GM23338 (cell line): Measurements from ENCODE around the gene MTMR6. TPM values are rescaled to one million over a fixed set of nuclear protein-coding genes. Genes with fewer than 3 reads are reported as not detected.

ENCODE experiments used
- ATAC-seq: fragments of 200-7000 bp; cut with Tn5 transposase; 3 replicates; pipeline ENCODE4 v1.9.1; 2020
- DNase-seq: peaks from one replicate; pipeline ENCODE4 v3.0.0-alpha.2; 2015; ENCODE audit warnings: low spot score
- H2AFZ ChIP-seq: fragments of 200-600 bp; sonication (generic); 2 replicates; pipeline ENCODE4 v1.8.0; 2016; ENCODE audit warnings: antibody characterized with exemption, mild to moderate bottlenecking, moderate library complexity
- H3F3A ChIP-seq: fragments of 200-600 bp; sonication (generic); replicated peaks from 2 replicates; pipeline ENCODE4 v1.8.0; 2017; ENCODE audit warnings: antibody characterized with exemption, mixed run types, low read depth
- H3K27ac ChIP-seq: fragments of 200-600 bp; sonication (generic); 2 replicates; pipeline ENCODE4 v1.6.1; 2016; ENCODE audit warnings: low read depth
- H3K27me3 ChIP-seq: fragments of 200-600 bp; sonication (generic); 2 replicates; pipeline ENCODE4 v1.8.0; 2016; ENCODE audit warnings: mild to moderate bottlenecking, mixed run types, moderate library complexity; ENCODE audit not compliant: insufficient read depth
- H3K36me3 ChIP-seq: fragments of 200-600 bp; sonication (generic); 2 replicates; pipeline ENCODE4 v1.8.0; 2016; ENCODE audit warnings: mild to moderate bottlenecking; ENCODE audit not compliant: insufficient read depth
- H3K4me1 ChIP-seq: fragments of 200-600 bp; sonication (generic); 2 replicates; pipeline ENCODE4 v1.8.0; 2016; ENCODE audit warnings: mild to moderate bottlenecking, moderate library complexity; ENCODE audit not compliant: insufficient read depth
- H3K4me2 ChIP-seq: fragments of 200-600 bp; sonication (generic); 2 replicates; pipeline ENCODE4 v1.7.1; 2017; ENCODE audit warnings: mixed run types
- H3K4me3 ChIP-seq: fragments of 200-600 bp; sonication (generic); 2 replicates; pipeline ENCODE4 v1.6.1; 2016; ENCODE audit warnings: mixed run types
- H3K79me2 ChIP-seq: fragments of 200-600 bp; sonication (generic); replicated peaks from 2 replicates; pipeline ENCODE4 v1.8.0; 2017; ENCODE audit warnings: mild to moderate bottlenecking; ENCODE audit not compliant: insufficient read depth
- H3K9me2 ChIP-seq: fragments of 200-600 bp; sonication (generic); 2 replicates; pipeline ENCODE4 v1.8.0; 2017; ENCODE audit not compliant: insufficient read depth
- H4K20me1 ChIP-seq: fragments of 200-600 bp; sonication (generic); replicated peaks from 2 replicates; pipeline ENCODE4 v1.8.0; 2017; ENCODE audit warnings: mild to moderate bottlenecking; ENCODE audit not compliant: insufficient read depth
- H3K27ac Mint-ChIP-seq: 2 replicates; pipeline ENCODE4 v1.8.0; 2020; ENCODE audit warnings: inconsistent platforms, mild to moderate bottlenecking, moderate library complexity, mixed read lengths
- H3K27me3 Mint-ChIP-seq: 3 replicates; pipeline ENCODE4 v1.8.0; 2022; ENCODE audit warnings: low read depth, mild to moderate bottlenecking, moderate library complexity, mixed read lengths, inconsistent platforms; ENCODE audit not compliant: insufficient read depth, poor library complexity
- H3K36me3 Mint-ChIP-seq: 3 replicates; pipeline ENCODE4 v1.8.0; 2021; ENCODE audit warnings: low read depth, mild to moderate bottlenecking, inconsistent platforms, moderate library complexity, mixed read lengths
- H3K4me1 Mint-ChIP-seq: 3 replicates; pipeline ENCODE4 v1.8.0; 2020; ENCODE audit warnings: mild to moderate bottlenecking, inconsistent platforms, mixed read lengths
- H3K4me3 Mint-ChIP-seq: 3 replicates; pipeline ENCODE4 v1.8.0; 2021; ENCODE audit warnings: moderate library complexity, mild to moderate bottlenecking, inconsistent platforms, mixed read lengths
- H3K9me3 Mint-ChIP-seq: 3 replicates; pipeline ENCODE4 v1.8.0; 2020; ENCODE audit warnings: moderate library complexity, mild to moderate bottlenecking, inconsistent platforms, mixed read lengths
- CREB1 ChIP-seq: fragments of 250-450 bp; sonication (Bioruptor Pico); IDR thresholded peaks from 2 replicates; pipeline ENCODE4 v1.5.0; 2020; ENCODE audit warnings: low read depth, mild to moderate bottlenecking, moderate library complexity
- CTCF ChIP-seq, 2 experiments: fragments of 200-600 bp in 1 of 2; sonication (generic) in 1 of 2; conservative IDR thresholded peaks; 2 replicates each; pipeline versions ENCODE4 v1.5.1 to v1.6.1; 2016 to 2017; ENCODE audit warnings: antibody characterized with exemption in 2 of 2, low read depth in 2 of 2, mild to moderate bottlenecking in 2 of 2, moderate library complexity in 1 of 2
- ETS1 ChIP-seq: IDR thresholded peaks from 2 replicates; pipeline ENCODE4 v1.6.1; 2016; ENCODE audit warnings: antibody characterized with exemption
- EZH2 ChIP-seq: fragments of 200-600 bp; sonication (generic); IDR thresholded peaks from one replicate; pipeline ENCODE4 v1.8.0; 2017; ENCODE audit warnings: antibody characterized with exemption, mild to moderate bottlenecking, low read depth; ENCODE audit not compliant: unreplicated experiment
- EZH2phosphoT487 ChIP-seq: fragments of 200-600 bp; sonication (generic); IDR thresholded peaks from one replicate; pipeline ENCODE4 v1.8.1; 2018; ENCODE audit warnings: antibody characterized with exemption; ENCODE audit not compliant: unreplicated experiment
- NANOG ChIP-seq: IDR thresholded peaks from 2 replicates; pipeline ENCODE4 v1.6.1; 2016; ENCODE audit warnings: antibody characterized with exemption, borderline replicate concordance
- POLR2AphosphoS5 ChIP-seq: IDR thresholded peaks from 2 replicates; pipeline ENCODE4 v1.6.1; 2016; ENCODE audit warnings: antibody characterized with exemption, low read depth
- REST ChIP-seq: IDR thresholded peaks from one replicate; pipeline ENCODE4 v1.6.1; 2018; ENCODE audit warnings: antibody characterized with exemption; ENCODE audit not compliant: unreplicated experiment
- STAT1 ChIP-seq: IDR thresholded peaks from one replicate; pipeline ENCODE4 v1.6.1; 2016; ENCODE audit warnings: antibody characterized with exemption; ENCODE audit not compliant: unreplicated experiment
- ZNF114 ChIP-seq: fragments of 250-450 bp; sonication (Bioruptor Pico); IDR thresholded peaks from 2 replicates; pipeline ENCODE4 v1.5.0; 2020; ENCODE audit warnings: mild to moderate bottlenecking, moderate library complexity
- ZNF331 ChIP-seq: fragments of 250-450 bp; sonication (Bioruptor Pico); IDR thresholded peaks from 2 replicates; pipeline ENCODE4 v1.5.0; 2020; ENCODE audit warnings: low read depth, mild to moderate bottlenecking, moderate library complexity
- polyA plus RNA-seq: library from polyadenylated mRNA; unstranded; fragments of >200 nt; fragmentation: Nextera tagmentation; extraction: Ambion mirVana; gene quantifications from 2 replicates; pipeline ENCODE4 v1.2.1, GENCODE V29; 2016
- total RNA-seq: library from RNA; depleted of rRNA; stranded (reverse); fragments of >200 nt; shearing (Covaris generic); gene quantifications from 2 replicates; pipeline ENCODE4 v1.2.3, GENCODE V29; 2014

The MTMR6 gene
- total and polyA plus RNA-seq, 2 experiments from 2014 or later, result 4.6 to 9.5 TPM

- H3F3A ChIP-seq, result no peaks in the 10 kb centered on the region
- no peak overlapping the region for H3K4me2 ChIP-seq
- no peaks in the 10 kb centered on the region for H3K9me2 ChIP-seq
- no peaks in the 10 kb centered on the region for H3K4me1 ChIP-seq
- no peaks in the 10 kb centered on the region for H3K27me3 Mint-ChIP-seq
- DNase-seq (no peak), ATAC-seq (no peak)
- H3K27me3 ChIP-seq, result no peaks in the 10 kb centered on the region
- H2AFZ ChIP-seq, result no peak overlapping the region
- H3K4me3 Mint-ChIP-seq, result no peak overlapping the region
- H3K4me3 ChIP-seq, result no peak overlapping the region
- no peak for TF ChIP-seq EZH2phosphoT487
- TF ChIP-seq CREB1 (CRISPR knock-in tag), result no peak
- no peak for TF ChIP-seq ETS1
- no peak for TF ChIP-seq NANOG
- no peak for TF ChIP-seq POLR2AphosphoS5
- no peak for TF ChIP-seq EZH2
- TF ChIP-seq ZNF114 (CRISPR knock-in tag), result no peak
- TF ChIP-seq ZNF331 (CRISPR knock-in tag), result no peak
- no peak for TF ChIP-seq REST
- TF ChIP-seq CTCF (conservative IDR thresholded peaks at IDR 0.05; ENCODE audit: low read depth in 2 of 2), result no peak
- no peak for TF ChIP-seq STAT1
- no peaks in the 10 kb centered on the region for H3K9me3 Mint-ChIP-seq
- no peak overlapping the region; the same call in 1 of the 2 replicates for H3K27ac Mint-ChIP-seq
- no peak overlapping the region for H3K27ac ChIP-seq
- no peaks in the 10 kb centered on the region for H4K20me1 ChIP-seq
- H3K36me3 Mint-ChIP-seq, result no peaks in the 10 kb centered on the region
- no peaks in the 10 kb centered on the region for H3K36me3 ChIP-seq
- H3K4me1 Mint-ChIP-seq, result no peaks in the 10 kb centered on the region; the same call in 2 of the 3 replicates
- no peaks in the 10 kb centered on the region for H3K79me2 ChIP-seq
Observed at GRCh38 chr13:25231517-25231916, 55.8 kb downstream of the MTMR6 start.
